HCT116 (cell line): ENCODE measurements around the gene ATP6AP1. TPM values are rescaled to one million over a fixed set of nuclear protein-coding genes. Genes with fewer than 3 reads are reported as not detected.

ENCODE experiments used
- ATAC-seq: fragments of 200-7000 bp; cut with Tn5 transposase; 2 replicates; pipeline ENCODE4 v1.9.1; 2020; ENCODE audit warnings: mild to moderate bottlenecking, moderate library complexity
- BruUV-seq: library from RNA; stranded (reverse); fragments of 400-500 nt; replicated peaks from 2 replicates; lab custom pipeline; 2021; lab: Mats Ljungman, UMichigan
- CTCF ChIA-PET: fragments of 300-600 bp; sonication (Branson Sonifier 250); formaldehyde crosslinking; loops from one replicate; lab custom pipeline; 2021; ENCODE audit warnings: antibody characterized with exemption; lab: Charles Lee
- POLR2A ChIA-PET: fragments of 300-600, 350-600 bp; sonication (Branson Sonifier 250); formaldehyde crosslinking; loops from one replicate; lab custom pipeline; 2021; ENCODE audit warnings: antibody characterized with exemption; lab: Charles Lee
- RAD21 ChIA-PET, 2 experiments: fragments of 300-600 bp; sonication (Branson Sonifier 250); formaldehyde crosslinking; loops; one replicate each; lab custom pipeline; 2023; ENCODE audit warnings: low total read pairs in 2 of 2; ENCODE audit not compliant: uncharacterized antibody in 2 of 2, unreplicated experiment in 2 of 2, low non-redundant PET in 1 of 2; lab: Charles Lee
- DNase-seq: peaks from one replicate; pipeline ENCODE4 v3.0.0-alpha.2; 2010; ENCODE audit warnings: low read depth, low spot score
- H2AFZ ChIP-seq: fragments of 200-600 bp; shearing (Covaris generic), sonication (generic); 2 replicates; pipeline ENCODE4 v1.6.1; 2017; ENCODE audit warnings: low read depth, mixed run types, mixed read lengths, antibody characterized with exemption, low read length; ENCODE audit not compliant: poor library complexity, severe bottlenecking
- H3K27ac ChIP-seq: 2 replicates; pipeline ENCODE4 v1.5.1; 2012; ENCODE audit warnings: low read depth, low read length
- H3K27me3 ChIP-seq: fragments of 200-600 bp; sonication (generic); 2 replicates; pipeline ENCODE4 v1.6.1; 2016; ENCODE audit warnings: mixed run types, low read length, mixed read lengths; ENCODE audit not compliant: insufficient read depth
- H3K36me3 ChIP-seq, 2 experiments: fragments of 200-500 bp in 1 of 2; fragments of 200-600 bp in 1 of 2; sonication (Bioruptor generic) in 1 of 2; sonication (generic) in 1 of 2; 2 replicates each; pipeline versions ENCODE4 v1.5.1 to v1.6.1; 2014 to 2016; ENCODE audit warnings: low read length in 2 of 2, inconsistent platforms in 1 of 2, mixed read lengths in 1 of 2, mixed run types in 1 of 2; ENCODE audit not compliant: insufficient read depth in 2 of 2, control insufficient read depth in 1 of 2
- H3K4me1 ChIP-seq, 2 experiments: fragments of 200-600 bp in 1 of 2; sonication (generic) in 1 of 2; 2 replicates each; pipeline versions ENCODE4 v1.5.1 to v1.6.1; 2012 to 2017; ENCODE audit warnings: low read length in 2 of 2, inconsistent platforms in 1 of 2, mild to moderate bottlenecking in 1 of 2, mixed read lengths in 1 of 2, mixed run types in 1 of 2, moderate library complexity in 1 of 2; ENCODE audit not compliant: insufficient read depth in 2 of 2, control insufficient read depth in 1 of 2
- H3K4me2 ChIP-seq: fragments of 200-600 bp; sonication (generic); 2 replicates; pipeline ENCODE4 v1.6.1; 2017; ENCODE audit warnings: mixed run types, low read length, mixed read lengths
- H3K4me3 ChIP-seq, 2 experiments: fragments of 200-600 bp in 1 of 2; sonication (generic) in 1 of 2; replicated peaks in 1 of 2; 2 replicates each; pipeline ENCODE4 v1.5.1; 2011 to 2016; ENCODE audit warnings: low read length in 2 of 2, control low read depth in 1 of 2, low read depth in 1 of 2, mild to moderate bottlenecking in 1 of 2, mixed read lengths in 1 of 2, mixed run types in 1 of 2
- H3K79me2 ChIP-seq: fragments of 200-600 bp; sonication (generic); 2 replicates; pipeline ENCODE4 v1.6.1; 2017; ENCODE audit warnings: mild to moderate bottlenecking, mixed run types, low read length, moderate library complexity, mixed read lengths; ENCODE audit not compliant: insufficient read depth
- H3K9ac ChIP-seq: fragments of 200-600 bp; sonication (generic); 2 replicates; pipeline ENCODE4 v1.6.1; 2016; ENCODE audit warnings: low read length, mixed read lengths
- H3K9me2 ChIP-seq: fragments of 200-600 bp; sonication (generic), shearing (Covaris generic); 2 replicates; pipeline ENCODE4 v1.6.1; 2017; ENCODE audit warnings: mixed run types, mild to moderate bottlenecking, moderate library complexity; ENCODE audit not compliant: insufficient read depth
- H3K9me3 ChIP-seq, 2 experiments: fragments of 200-500 bp in 1 of 2; fragments of 200-600 bp in 1 of 2; sonication (Bioruptor generic) in 1 of 2; sonication (generic) in 1 of 2; 2 replicates each; pipeline ENCODE4 v1.6.1; 2014 to 2017; ENCODE audit warnings: low read length in 2 of 2, mixed read lengths in 2 of 2, inconsistent platforms in 1 of 2, low read depth in 1 of 2, mild to moderate bottlenecking in 1 of 2, mixed run types in 1 of 2, moderate library complexity in 1 of 2; ENCODE audit not compliant: control insufficient read depth in 1 of 2, insufficient read depth in 1 of 2
- H4K20me1 ChIP-seq: fragments of 200-600 bp; sonication (generic), shearing (Covaris generic); 2 replicates; pipeline ENCODE4 v1.6.1; 2017; ENCODE audit warnings: mixed run types, mild to moderate bottlenecking, moderate library complexity; ENCODE audit not compliant: insufficient read depth
- CEBPB ChIP-seq: IDR thresholded peaks from 2 replicates; pipeline ENCODE4 v1.6.1; 2012; ENCODE audit warnings: low read depth
- EGR1 ChIP-seq: IDR thresholded peaks from 2 replicates; pipeline ENCODE4 v1.6.1; 2012; ENCODE audit warnings: low read depth
- JUND ChIP-seq: IDR thresholded peaks from 2 replicates; pipeline ENCODE4 v1.6.1; 2012
- MAX ChIP-seq: IDR thresholded peaks from 2 replicates; pipeline ENCODE4 v1.6.1; 2012
- POLR2A ChIP-seq: IDR thresholded peaks from 2 replicates; pipeline ENCODE4 v1.7.0; 2011; ENCODE audit warnings: borderline replicate concordance; ENCODE audit not compliant: insufficient read depth, insufficient read length; ENCODE audit errors: extremely low read depth
- POLR2AphosphoS5 ChIP-seq: IDR thresholded peaks from 2 replicates; pipeline ENCODE4 v1.6.1; 2011; ENCODE audit warnings: mild to moderate bottlenecking, low read depth, low read length, moderate library complexity
- YY1 ChIP-seq: IDR thresholded peaks from 2 replicates; pipeline ENCODE4 v1.6.1; 2011; ENCODE audit warnings: low read length, low read depth, moderate library complexity, mild to moderate bottlenecking; ENCODE audit not compliant: insufficient replicate concordance; ENCODE audit errors: extremely low read depth
- ZBTB33 ChIP-seq: IDR thresholded peaks from 2 replicates; pipeline ENCODE4 v1.6.1; 2011; ENCODE audit warnings: mild to moderate bottlenecking, low read length, moderate library complexity; ENCODE audit not compliant: insufficient replicate concordance; ENCODE audit errors: extremely low read depth
- ZFX ChIP-seq: fragments of 450-650 bp; IDR thresholded peaks from 2 replicates; pipeline ENCODE4 v1.6.1; 2017
- intact Hi-C: fragments of 100-400 bp; cut with micrococcal nuclease; formaldehyde crosslinking; loops from 2 replicates; pipeline ENCODE4 v1.10.0; 2022
- total RNA-seq: library from RNA; stranded (reverse); gene quantifications from one replicate; pipeline ENCODE4 v1.2.1, GENCODE V29; 2021; ENCODE audit not compliant: unreplicated experiment
- TF ChIP-seq, protein P1 (sequence below): IDR thresholded peaks from 2 replicates; pipeline ENCODE4 v1.6.1; 2012
- TF ChIP-seq, protein P2 (sequence below), 3 experiments: fragments of 200-600 bp in 1 of 3; sonication (generic) in 1 of 3; IDR thresholded peaks in 2 of 3; conservative IDR thresholded peaks in 1 of 3; 2 replicates each; pipeline ENCODE4 v1.5.1; 2012 to 2017; ENCODE audit warnings: low read depth in 2 of 3, low read length in 2 of 3, antibody characterized with exemption in 1 of 3, borderline replicate concordance in 1 of 3, control low read depth in 1 of 3, mild to moderate bottlenecking in 1 of 3, mixed read lengths in 1 of 3, mixed run types in 1 of 3, moderate library complexity in 1 of 3; ENCODE audit not compliant: insufficient read depth in 1 of 3

The ATP6AP1 gene
- total RNA-seq, 1 experiment from 2014 or later = 53.4 TPM

DNA sequence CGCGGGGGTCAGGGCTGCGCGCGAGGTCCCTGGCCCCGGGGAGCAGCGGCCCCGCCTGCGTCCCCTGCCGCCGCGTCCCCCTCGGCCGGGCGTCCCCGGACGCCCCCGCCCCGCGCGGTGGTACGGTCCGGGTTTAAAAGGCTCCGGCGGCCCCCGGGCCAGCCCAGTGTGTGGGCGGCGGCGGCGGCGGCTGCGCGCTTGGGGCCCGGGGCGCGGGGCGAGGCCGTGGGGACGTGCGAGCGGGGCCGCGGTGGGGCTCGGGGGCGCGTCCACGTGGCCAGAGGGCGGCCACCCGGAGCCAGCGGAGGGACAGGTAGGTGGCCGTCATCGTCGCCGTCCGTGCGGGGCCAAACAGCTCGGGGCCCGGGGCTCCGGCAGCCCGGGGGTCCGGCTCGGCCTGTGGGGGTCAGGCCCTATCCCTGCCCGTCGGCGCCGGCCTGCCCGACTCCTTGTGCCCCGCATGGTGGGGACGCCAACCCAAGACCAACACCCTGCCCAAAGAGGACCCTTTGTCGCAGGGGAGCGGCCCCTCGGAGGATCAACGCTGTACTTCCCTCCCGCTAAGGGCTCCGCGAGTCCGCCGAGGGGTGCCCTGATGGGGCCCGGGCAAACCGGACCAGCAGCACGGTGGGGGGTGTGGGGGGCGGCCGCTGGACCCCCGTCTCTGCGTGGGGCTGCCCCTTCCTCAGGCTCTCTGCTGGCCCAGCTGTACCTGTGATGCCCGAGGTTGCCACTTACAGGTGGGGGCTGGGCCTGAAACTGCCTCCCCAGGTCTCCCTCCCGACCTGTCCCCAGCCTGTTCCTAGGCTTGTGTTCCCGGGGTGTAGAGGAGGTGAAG lies 29.9 kb downstream of the ATP6AP1 start, which contains the start of gene PLXNA3:
PLXNA3 (plus strand) TSS at position 166 of the 838 bp plus-strand sequence. CDS start 1,903 bp downstream, outside the sequence.
- ATAC-seq = peak; percentile 77
- Histone ChIP-seq H4K20me1 (no peaks in the 10 kb centered on the region), H3K9me3 (no peaks in the 10 kb centered on the region), H3K4me1 (peaks cover 7 to 12% of the 10 kb centered on the region in 2 experiments; a peak in 1 of 4 replicates), H3K4me3 (peak within 1 kb of the TSS; percentile 66 to 68), H3K27me3 (no peaks in the 10 kb centered on the region), H3K9ac (peak within 1 kb of the TSS; percentile 66)
- RAD21 ChIA-PET = no interaction called here
- intact Hi-C loops = no loop called here
- no peak for TF ChIP-seq CEBPB
- peak; percentile 61; the same call in 1 of the 2 replicates for TF ChIP-seq ZFX
- peak; percentile 76 for TF ChIP-seq POLR2AphosphoS5
- TF ChIP-seq JUND = no peak
- TF ChIP-seq POLR2A = peak; percentile 63
- TF ChIP-seq, all 23 proteins: peak for 3
- Histone ChIP-seq H3K9me2 (no peaks in the 10 kb centered on the region), H3K36me3 (no peaks in the 10 kb centered on the region; a peak in 1 of 4 replicates), H3K4me2 (peak within 1 kb of the TSS; percentile 75), H3K27ac (peak within 1 kb of the TSS; percentile 80; the same call in 1 of the 2 replicates), H2AFZ (no peak within 1 kb of the TSS), H3K79me2 (peaks cover 24% of the 10 kb centered on the region)
- ChIA-PET POLR2A (interaction anchor here (0.8 to 1.2 kb wide), 3 partner anchors 32 to 87 kb away, joined by 3 to 4 read pairs (median 3); partner anchors contain the start of genes RPL10 and SLC10A3), CTCF (no interaction called here)
- no peak for DNase-seq
- TSS peak; percentile 51 for BruUV-seq

DNA sequence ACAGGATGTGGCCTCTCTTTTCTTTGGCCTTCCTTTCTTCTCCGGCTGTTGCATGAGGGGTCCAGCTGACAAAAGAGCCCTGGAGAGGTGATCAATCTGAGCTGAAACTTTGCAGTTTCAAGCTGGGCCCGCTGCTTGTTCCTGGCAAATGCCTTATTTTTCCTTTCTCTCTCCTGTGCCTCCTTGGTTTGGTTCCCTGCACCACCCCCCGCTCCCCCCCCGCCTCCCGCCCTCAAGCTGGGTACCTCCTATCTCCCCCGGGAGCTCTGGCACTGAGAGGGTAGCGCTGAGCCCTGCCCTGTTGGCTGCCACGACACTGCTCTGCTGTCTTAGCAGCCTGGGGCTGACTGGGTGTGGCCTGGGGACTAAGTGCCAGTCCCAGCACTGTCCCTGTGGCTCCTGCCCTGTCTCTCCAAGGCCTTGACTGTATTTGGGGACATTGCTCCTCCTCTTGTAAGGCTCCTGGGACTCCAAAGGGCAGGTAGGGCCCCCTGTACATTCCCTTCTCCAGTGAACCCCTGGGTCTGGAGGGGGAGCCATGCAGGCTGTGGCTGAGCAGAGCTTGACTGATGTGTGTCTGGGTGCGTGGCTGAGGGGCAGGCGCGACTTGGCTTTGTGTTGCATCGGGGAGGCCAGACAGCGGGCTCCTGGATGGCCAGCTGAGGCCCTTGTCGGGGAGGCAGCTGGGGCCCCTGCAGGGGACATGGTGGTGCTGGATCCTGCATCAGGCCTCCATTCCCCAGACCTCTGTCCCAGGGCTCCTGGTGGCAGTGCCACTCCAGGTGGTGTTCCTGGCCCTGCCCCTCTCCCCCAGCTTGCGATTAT lies 30.7 kb downstream of the ATP6AP1 start:
- Histone ChIP-seq H3K79me2 (peaks cover 24% of the 10 kb centered on the region), H3K36me3 (peaks cover 0 to 2% of the 10 kb centered on the region in 2 experiments; a peak in 1 of 4 replicates), H3K9me2 (no peaks in the 10 kb centered on the region), H3K4me3 (peak overlapping the region; percentile 66 to 68), H3K27me3 (no peaks in the 10 kb centered on the region), H3K9ac (peak overlapping the region; percentile 66), H4K20me1 (no peaks in the 10 kb centered on the region), H3K4me1 (peaks cover 7 to 12% of the 10 kb centered on the region in 2 experiments; a peak in 1 of 4 replicates), H3K4me2 (peak overlapping the region; percentile 75), H3K27ac (peak overlapping the region; percentile 80; the same call in 1 of the 2 replicates), H2AFZ (no peak overlapping the region), H3K9me3 (no peaks in the 10 kb centered on the region)
- BruUV-seq = no TSS peak
- ChIA-PET CTCF (no interaction called here), POLR2A (interaction anchor here (0.8 to 1.0 kb wide), 2 partner anchors 61 to 88 kb away, joined by 3 read pairs; partner anchors contain the start of gene RPL10), RAD21 (no interaction called here)
- intact Hi-C loops = no loop called here
- ATAC-seq (peak; percentile 69), DNase-seq (no peak)
- TF ChIP-seq EGR1 = no peak
- TF ChIP-seq, protein P1, sequence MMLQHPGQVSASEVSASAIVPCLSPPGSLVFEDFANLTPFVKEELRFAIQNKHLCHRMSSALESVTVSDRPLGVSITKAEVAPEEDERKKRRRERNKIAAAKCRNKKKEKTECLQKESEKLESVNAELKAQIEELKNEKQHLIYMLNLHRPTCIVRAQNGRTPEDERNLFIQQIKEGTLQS = no peak
- TF ChIP-seq YY1 = no peak
- no peak for TF ChIP-seq JUND
- no peak for TF ChIP-seq MAX
- TF ChIP-seq, protein P2, sequence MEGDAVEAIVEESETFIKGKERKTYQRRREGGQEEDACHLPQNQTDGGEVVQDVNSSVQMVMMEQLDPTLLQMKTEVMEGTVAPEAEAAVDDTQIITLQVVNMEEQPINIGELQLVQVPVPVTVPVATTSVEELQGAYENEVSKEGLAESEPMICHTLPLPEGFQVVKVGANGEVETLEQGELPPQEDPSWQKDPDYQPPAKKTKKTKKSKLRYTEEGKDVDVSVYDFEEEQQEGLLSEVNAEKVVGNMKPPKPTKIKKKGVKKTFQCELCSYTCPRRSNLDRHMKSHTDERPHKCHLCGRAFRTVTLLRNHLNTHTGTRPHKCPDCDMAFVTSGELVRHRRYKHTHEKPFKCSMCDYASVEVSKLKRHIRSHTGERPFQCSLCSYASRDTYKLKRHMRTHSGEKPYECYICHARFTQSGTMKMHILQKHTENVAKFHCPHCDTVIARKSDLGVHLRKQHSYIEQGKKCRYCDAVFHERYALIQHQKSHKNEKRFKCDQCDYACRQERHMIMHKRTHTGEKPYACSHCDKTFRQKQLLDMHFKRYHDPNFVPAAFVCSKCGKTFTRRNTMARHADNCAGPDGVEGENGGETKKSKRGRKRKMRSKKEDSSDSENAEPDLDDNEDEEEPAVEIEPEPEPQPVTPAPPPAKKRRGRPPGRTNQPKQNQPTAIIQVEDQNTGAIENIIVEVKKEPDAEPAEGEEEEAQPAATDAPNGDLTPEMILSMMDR (IDR thresholded peaks at IDR 0.05 in 2 of 3, conservative IDR thresholded peaks at IDR 0.05 in 1 of 3; ENCODE audit: borderline replicate concordance in 1 of 3, insufficient read depth in 1 of 3, low read depth in 2 of 3, low read length in 2 of 3) = no peak
- TF ChIP-seq POLR2AphosphoS5 = no peak
- no peak for TF ChIP-seq ZBTB33
